HepG2 (cell line): Measurements from ENCODE around the gene DAG1. TPM values are rescaled to one million over a fixed set of nuclear protein-coding genes. Genes with fewer than 3 reads are reported as not detected.
A peak's percentile ranks its signal among the peaks of the same experiment; 100 is the strongest.

ENCODE experiments used
- ARNT2 ChIP-seq: sonication (generic); formaldehyde crosslinking; IDR thresholded peaks from 2 replicates; pipeline ENCODE4 v1.8.0; 2022; ENCODE audit warnings: mild to moderate bottlenecking, low read depth, missing genetic modification reagents, moderate library complexity
- ATF1 ChIP-seq: IDR thresholded peaks from 2 replicates; pipeline ENCODE4 v1.6.1; 2016; ENCODE audit warnings: mild to moderate bottlenecking, control low read depth
- HNRNPK ChIP-seq: fragments of 200-400 bp; formaldehyde crosslinking; IDR thresholded peaks from 2 replicates; pipeline ENCODE4 v1.6.1; 2018; ENCODE audit warnings: low read length, low read depth, moderate library complexity, mild to moderate bottlenecking; ENCODE audit not compliant: poor library complexity, severe bottlenecking
- ISX ChIP-seq: sonication (generic); formaldehyde crosslinking; conservative IDR thresholded peaks from 2 replicates; pipeline ENCODE4 v1.5.0; 2020; ENCODE audit warnings: missing genetic modification reagents
- KLF12 ChIP-seq: sonication (generic); formaldehyde crosslinking; IDR thresholded peaks from 2 replicates; pipeline ENCODE4 v1.4.0; 2020; ENCODE audit warnings: missing genetic modification reagents, borderline replicate concordance
- KLF15 ChIP-seq: sonication (generic); formaldehyde crosslinking; IDR thresholded peaks from 2 replicates; pipeline ENCODE4 v1.8.1; 2023; ENCODE audit warnings: borderline replicate concordance, mild to moderate bottlenecking, inconsistent platforms, missing genetic modification reagents, mixed read lengths
- NR2F1 ChIP-seq, 2 experiments: fragments of 450-650 bp in 1 of 2; formaldehyde crosslinking in 1 of 2; IDR thresholded peaks; 2 replicates each; pipeline versions ENCODE4 v1.5.0 to v1.6.1; 2016 to 2020; ENCODE audit warnings: mild to moderate bottlenecking in 1 of 2, missing compliant biosample characterization in 1 of 2, missing genetic modification reagents in 1 of 2, moderate library complexity in 1 of 2
- PAWR ChIP-seq: sonication (generic); formaldehyde crosslinking; IDR thresholded peaks from 2 replicates; pipeline ENCODE4 v1.4.0; 2020; ENCODE audit warnings: missing genetic modification reagents, mild to moderate bottlenecking, borderline replicate concordance
- TSC22D2 ChIP-seq: sonication (generic); formaldehyde crosslinking; IDR thresholded peaks from 2 replicates; pipeline ENCODE4 v1.5.1; 2020; ENCODE audit warnings: missing genetic modification reagents, mild to moderate bottlenecking, borderline replicate concordance
- ZBTB40 ChIP-seq, 2 experiments: fragments of 450-650 bp in 1 of 2; sonication (generic) in 1 of 2; formaldehyde crosslinking in 1 of 2; IDR thresholded peaks; 2 replicates each; pipeline versions ENCODE4 v1.6.1 to v1.8.0; 2016 to 2022; ENCODE audit warnings: antibody characterized with exemption in 1 of 2, mild to moderate bottlenecking in 1 of 2, missing genetic modification reagents in 1 of 2
- ZC3H4 ChIP-seq: sonication (generic); formaldehyde crosslinking; IDR thresholded peaks from 2 replicates; pipeline ENCODE4 v1.4.0; 2020; ENCODE audit warnings: missing genetic modification reagents, borderline replicate concordance
- ZFAT ChIP-seq: sonication (generic); formaldehyde crosslinking; conservative IDR thresholded peaks from 2 replicates; pipeline ENCODE4 v1.8.1; 2023; ENCODE audit warnings: missing genetic modification reagents, inconsistent platforms
- ZFP37 ChIP-seq: sonication (generic); formaldehyde crosslinking; IDR thresholded peaks from 2 replicates; pipeline ENCODE4 v1.4.0; 2020; ENCODE audit warnings: missing genetic modification reagents, borderline replicate concordance
- ZMYM4 ChIP-seq: sonication (generic); formaldehyde crosslinking; IDR thresholded peaks from 2 replicates; pipeline ENCODE4 v1.8.1; 2023; ENCODE audit warnings: mild to moderate bottlenecking, missing genetic modification reagents
- ZNF432 ChIP-seq: sonication (generic); formaldehyde crosslinking; IDR thresholded peaks from 2 replicates; pipeline ENCODE4 v1.5.0; 2020; ENCODE audit warnings: missing genetic modification reagents, mild to moderate bottlenecking, borderline replicate concordance
- ZNF564 ChIP-seq: sonication (generic); formaldehyde crosslinking; IDR thresholded peaks from 2 replicates; pipeline ENCODE4 v1.8.1; 2023; ENCODE audit warnings: mild to moderate bottlenecking, missing genetic modification reagents
- ZNF749 ChIP-seq: sonication (generic); formaldehyde crosslinking; IDR thresholded peaks from 2 replicates; pipeline ENCODE4 v1.8.0; 2022; ENCODE audit warnings: mild to moderate bottlenecking, missing genetic modification reagents, moderate library complexity, borderline replicate concordance
- polyA plus RNA-seq, 8 experiments: library from polyadenylated mRNA; depleted of rRNA in 3 of 8; stranded (reverse) in 7 of 8; unstranded in 1 of 8; fragments of >200 nt; fragmentation: Illumina TruSeq in 4 of 8; extraction: Trizol in 4 of 8; gene quantifications; 2 replicates each; pipeline versions ENCODE4 v1.2.1 to v1.2.3, GENCODE V29; 2011 to 2016; ENCODE audit warnings: low read depth in 4 of 8, missing spikeins in 1 of 8, mixed read lengths in 1 of 8; ENCODE audit not compliant: insufficient read depth in 1 of 8
- total RNA-seq, 5 experiments: library from RNA; depleted of rRNA; stranded (reverse); fragments of >200 nt; fragmentation: Illumina TruSeq; extraction: Trizol; gene quantifications; 2 replicates each; pipeline ENCODE4 v1.2.3, GENCODE V29; 2016; ENCODE audit warnings: low read depth in 1 of 5

Gene DAG1
- total and polyA plus RNA-seq, 2 of the 13 experiments (the other 11 are each of a cell fraction or from before 2014, with no cell fraction given) = 47.3 to 50.4 TPM

- TF ChIP-seq ZFP37 (CRISPR knock-in tag) (0 out of 2 replicates have a peak, but pooled peaks have one; percentile 32), ZMYM4 (CRISPR knock-in tag) (no peak; the same call in 1 of the 2 replicates), KLF12 (CRISPR knock-in tag) (0 out of 2 replicates have a peak, but pooled peaks have one; percentile 47), ARNT2 (CRISPR knock-in tag) (peak; percentile 68; the same call in 1 of the 2 replicates), ZBTB40 (IDR thresholded peaks at IDR 0.05) (no peak), ZBTB40 (CRISPR knock-in tag; IDR thresholded peaks at IDR 0.05) (no peak), ATF1 (CRISPR knock-in tag) (no peak), NR2F1 (CRISPR knock-in tag; IDR thresholded peaks at IDR 0.05) (no peak), ISX (CRISPR knock-in tag) (peak; percentile 93), HNRNPK (no peak), ZNF432 (CRISPR knock-in tag) (no peak), ZNF564 (peak; percentile 85; the same call in 1 of the 2 replicates), ZC3H4 (CRISPR knock-in tag) (no peak), ZFAT (CRISPR knock-in tag) (peak; percentile 57; the same call in 1 of the 2 replicates), TSC22D2 (CRISPR knock-in tag) (no peak; the same call in 1 of the 2 replicates), KLF15 (CRISPR knock-in tag) (no peak), PAWR (CRISPR knock-in tag) (no peak), ZNF749 (CRISPR knock-in tag) (no peak)
Measured at GRCh38 chr3:49554633-49555265, 84.7 kb downstream of the DAG1 start (continued).
